PC-3 (cell line): ENCODE results near the gene ARHGAP26. TPM values are rescaled to one million over a fixed set of nuclear protein-coding genes. Genes with fewer than 3 reads are reported as not detected.
A peak's percentile ranks its signal among the peaks of the same experiment; 100 is the strongest.
"Not testable (repeated sequence)": the region's sequence is repeated elsewhere in the genome, so short reads cannot be mapped to it uniquely, and the experiment has no call there.

Experiments
- ATAC-seq: fragments of 200-7000 bp; cut with Tn5 transposase; 2 replicates; pipeline ENCODE4 v1.9.1; 2020; ENCODE audit warnings: mild to moderate bottlenecking, moderate library complexity
- BruUV-seq: library from RNA; stranded (reverse); fragments of 400-500 nt; replicated peaks from 2 replicates; lab custom pipeline; 2021; lab: Mats Ljungman, UMichigan
- CTCF ChIA-PET: fragments of 300-600 bp; sonication (Branson Sonifier 250); formaldehyde crosslinking; loops from one replicate; lab custom pipeline; 2022; ENCODE audit warnings: antibody characterized with exemption; lab: Charles Lee
- POLR2A ChIA-PET: fragments of 300-600 bp; sonication (Branson Sonifier 250); formaldehyde crosslinking; loops from one replicate; lab custom pipeline; 2022; ENCODE audit warnings: antibody characterized with exemption; ENCODE audit not compliant: unreplicated experiment; lab: Charles Lee
- DNase-seq: peaks from one replicate; pipeline ENCODE4 v3.0.0-alpha.2; 2015
- H2AFZ ChIP-seq: fragments of 300-600 bp; sonication (generic); 2 replicates; pipeline ENCODE4 v1.6.0; 2016; ENCODE audit warnings: antibody characterized with exemption, low read length
- H3F3A ChIP-seq: fragments of 300-600 bp; sonication (generic); one replicate; pipeline ENCODE4 v1.6.0; 2017; ENCODE audit warnings: antibody characterized with exemption, low read length, control low read depth, mild to moderate bottlenecking; ENCODE audit not compliant: unreplicated experiment
- H3K27ac ChIP-seq: fragments of 300-600 bp; sonication (generic); 2 replicates; pipeline ENCODE4 v1.5.1; 2016; ENCODE audit warnings: mild to moderate bottlenecking, low read length
- H3K27me3 ChIP-seq: fragments of 300-600 bp; sonication (generic); 2 replicates; pipeline ENCODE4 v1.6.1; 2016; ENCODE audit warnings: low read length, mixed read lengths
- H3K36me3 ChIP-seq: fragments of 300-600 bp; sonication (generic); 2 replicates; pipeline ENCODE4 v1.6.1; 2016; ENCODE audit warnings: low read depth, mixed run types, low read length, mixed read lengths
- H3K4me1 ChIP-seq: fragments of 300-600 bp; sonication (generic); 2 replicates; pipeline ENCODE4 v1.5.1; 2016; ENCODE audit warnings: low read length; ENCODE audit not compliant: insufficient read depth
- H3K4me2 ChIP-seq: fragments of 300-600 bp; sonication (generic); 2 replicates; pipeline ENCODE4 v1.6.0; 2016; ENCODE audit warnings: low read length
- H3K4me3 ChIP-seq: fragments of 300-600 bp; sonication (generic); 2 replicates; pipeline ENCODE4 v1.5.1; 2016; ENCODE audit warnings: mild to moderate bottlenecking, low read length, mixed read lengths
- H3K79me2 ChIP-seq: fragments of 300-600 bp; sonication (generic); 2 replicates; pipeline ENCODE4 v1.6.1; 2017; ENCODE audit warnings: low read length, mixed read lengths
- H3K9ac ChIP-seq: fragments of 300-600 bp; sonication (generic); 2 replicates; pipeline ENCODE4 v1.6.0; 2016; ENCODE audit warnings: mild to moderate bottlenecking, low read length
- H3K9me2 ChIP-seq: fragments of 300-600 bp; sonication (generic); replicated peaks from 2 replicates; pipeline ENCODE4 v1.6.1; 2016; ENCODE audit warnings: mixed run types, low read length, mixed read lengths
- H3K9me3 ChIP-seq: fragments of 300-600 bp; sonication (generic); 2 replicates; pipeline ENCODE4 v1.6.1; 2016; ENCODE audit warnings: low read length, mixed read lengths
- H4K20me1 ChIP-seq: fragments of 300-600 bp; sonication (generic); 2 replicates; pipeline ENCODE4 v1.6.1; 2016; ENCODE audit warnings: low read length, mixed read lengths
- EZH2 ChIP-seq: fragments of 300-600 bp; sonication (generic); IDR thresholded peaks from one replicate; pipeline ENCODE4 v1.6.1; 2017; ENCODE audit warnings: antibody characterized with exemption, mild to moderate bottlenecking, low read length; ENCODE audit not compliant: unreplicated experiment
- EZH2phosphoT487 ChIP-seq: fragments of 300-600 bp; sonication (generic); IDR thresholded peaks from 2 replicates; pipeline ENCODE4 v1.6.1; 2018; ENCODE audit warnings: mild to moderate bottlenecking, antibody characterized with exemption, low read length, borderline replicate concordance
- intact Hi-C: fragments of 100-400 bp; cut with micrococcal nuclease; formaldehyde crosslinking; loops from 2 replicates; pipeline ENCODE4 v1.9.0; 2023
- total RNA-seq: library from RNA; depleted of rRNA; stranded (reverse); fragments of >200 nt; gene quantifications from 2 replicates; pipeline ENCODE4 v1.2.3, GENCODE V29; 2014

ARHGAP26 gene
- total RNA-seq, 1 experiment from 2014 or later: 11.7 TPM

- Histone ChIP-seq H3K27ac (peak overlapping the region; percentile 94), H3F3A (peaks cover 10% of the 10 kb centered on the region), H3K27me3 (no peaks in the 10 kb centered on the region), H3K4me2 (peak overlapping the region; percentile 65), H3K4me3 (no peak overlapping the region), H3K9ac (peak overlapping the region; percentile 59), H2AFZ (no peak overlapping the region), H3K9me2 (no peaks in the 10 kb centered on the region), H4K20me1 (no peaks in the 10 kb centered on the region), H3K36me3 (no peaks in the 10 kb centered on the region), H3K9me3 (no peaks in the 10 kb centered on the region), H3K4me1 (peaks cover 34% of the 10 kb centered on the region), H3K79me2 (no peaks in the 10 kb centered on the region)
- CTCF ChIA-PET: interaction anchor here (0.5 kb wide), 1 partner anchor 317 kb away, joined by 3 read pairs; no protein-coding TSS in a partner anchor
- DNase-seq: peak; percentile 82
- intact Hi-C loops: loop anchor here (2.0 kb wide), 1 partner anchor 48 kb away; no protein-coding TSS in a partner anchor
- ATAC-seq: peak; percentile 83
- TF ChIP-seq EZH2phosphoT487: no peak
- no peak for TF ChIP-seq EZH2
- no TSS peak for BruUV-seq
- POLR2A ChIA-PET: interaction anchor here (0.5 to 0.7 kb wide), 2 partner anchors 19 to 1094 kb away, joined by 4 read pairs; no protein-coding TSS in a partner anchor
These were observed 316.9 kb downstream of the ARHGAP26 start for GRCh38 chr5:143086908-143087637.

DNA sequence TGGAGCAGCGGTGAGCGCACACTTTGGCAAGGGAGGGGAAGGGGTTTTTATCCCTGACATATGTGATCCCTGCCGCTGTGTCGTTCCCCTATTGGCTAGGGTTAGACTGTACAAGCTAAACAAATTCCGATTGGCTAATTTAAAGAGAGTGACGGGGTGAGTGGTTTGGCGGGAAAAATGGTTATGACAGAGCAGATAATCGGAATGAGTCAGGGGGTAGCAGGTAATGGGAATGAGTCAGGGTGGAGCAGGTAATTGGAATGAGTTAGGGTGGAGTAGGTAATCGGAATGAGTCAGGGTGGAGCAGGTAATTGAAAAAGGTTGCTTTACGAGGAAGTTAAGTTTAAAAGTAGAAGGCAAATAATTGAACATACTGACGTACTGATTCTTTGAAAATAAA is 318.5 kb downstream of the ARHGAP26 start:
- intact Hi-C loops, H3K9me3 ChIP-seq, POLR2A ChIA-PET, H3K79me2 ChIP-seq, BruUV-seq, H3K27me3 ChIP-seq, H4K20me1 ChIP-seq, H3K36me3 ChIP-seq, H3K4me2 ChIP-seq, H3K9me2 ChIP-seq, H3F3A ChIP-seq, CTCF ChIA-PET, ATAC-seq, H3K4me3 ChIP-seq, H2AFZ ChIP-seq: not testable (repeated sequence)
- H3K9ac ChIP-seq: peak overlapping the region; percentile 34; the same call in 1 of the 2 replicates
- peaks cover 23% of the 10 kb centered on the region for H3K4me1 ChIP-seq
- peak overlapping the region; percentile 94 for H3K27ac ChIP-seq
- peak; percentile 46 for DNase-seq

DNA sequence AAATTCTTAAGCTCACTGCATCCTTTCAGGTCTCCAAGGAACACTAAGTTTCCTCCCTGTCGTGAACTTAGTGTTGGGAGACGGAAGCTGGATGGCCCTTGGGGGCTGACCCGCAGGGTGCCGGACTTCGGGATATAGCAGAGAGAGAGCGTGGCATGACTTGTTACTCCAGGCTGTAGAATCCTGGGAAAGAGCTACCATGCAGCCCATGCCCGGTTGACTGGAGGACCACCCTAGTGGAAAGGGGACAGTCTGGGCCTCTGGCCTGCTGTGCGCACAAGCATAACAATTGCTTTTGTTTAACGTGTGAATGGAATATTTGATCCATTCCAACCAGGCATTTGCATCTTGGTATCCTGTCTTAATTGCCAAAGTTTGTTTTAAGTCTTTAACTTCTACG is 319.9 kb downstream of the ARHGAP26 start:
- BruUV-seq, CTCF ChIA-PET, POLR2A ChIA-PET: not testable (repeated sequence)

GRCh38 chr5:143092711-143093451 is 322.7 kb downstream of the ARHGAP26 start:
- DNase-seq, H3K4me2 ChIP-seq, H3F3A ChIP-seq, H2AFZ ChIP-seq, H3K9ac ChIP-seq, POLR2A ChIA-PET, H3K9me3 ChIP-seq, H3K79me2 ChIP-seq, H3K4me1 ChIP-seq, H3K27ac ChIP-seq, H3K36me3 ChIP-seq, H3K4me3 ChIP-seq, H4K20me1 ChIP-seq, BruUV-seq, CTCF ChIA-PET, H3K9me2 ChIP-seq, H3K27me3 ChIP-seq, ATAC-seq, intact Hi-C loops: not testable (repeated sequence)

More for the DNA sequence above, 319.9 kb downstream of the ARHGAP26 start:
- H3K27me3 ChIP-seq, intact Hi-C loops, H3K4me3 ChIP-seq, H3F3A ChIP-seq, H3K36me3 ChIP-seq, H2AFZ ChIP-seq, DNase-seq, H3K79me2 ChIP-seq, H3K27ac ChIP-seq, H4K20me1 ChIP-seq, H3K9ac ChIP-seq, H3K9me3 ChIP-seq, ATAC-seq, H3K9me2 ChIP-seq, H3K4me2 ChIP-seq: not testable (repeated sequence)
- H3K4me1 ChIP-seq: peaks cover 23% of the 10 kb centered on the region
